Pancreas (tissue), 10 donors: ENCODE data around the gene GDF2. TPM values are rescaled to one million over a fixed set of nuclear protein-coding genes. Genes with fewer than 3 reads are reported as not detected.

Experiments
- ATAC-seq, 4 donors: fragments of 200-7000 bp; cut with Tn5 transposase; one replicate each; pipeline versions ENCODE4 v1.8.0 to v1.9.1; 2020; ENCODE audit warnings: mild to moderate bottlenecking in 4 of 4, moderate library complexity in 4 of 4
- DNase-seq, 6 donors: peaks; one replicate each; pipeline ENCODE4 v3.0.0-alpha.2; 2020
- FAIRE-seq: peaks from 2 replicates; lab custom pipeline; 2012; peaks lifted over from hg19 to GRCh38; lab: Jason Lieb, UNC
- H3K27ac ChIP-seq, 4 donors: fragments of 200-600 bp; sonication (generic); 1 replicate in 3 of 4; 2 replicates in 1 of 4; pipeline versions ENCODE4 v1.5.0 to v1.8.0; 2020
- H3K27me3 ChIP-seq, 4 donors: fragments of 200-600 bp; one replicate each; pipeline ENCODE4 v1.8.0; 2021
- H3K36me3 ChIP-seq, 3 donors: fragments of 200-600 bp; sonication (generic) in 1 of 3; one replicate each; pipeline versions ENCODE4 v1.5.0 to v1.8.0; 2020 to 2021
- H3K4me1 ChIP-seq, 3 donors: fragments of 200-600 bp; one replicate each; pipeline ENCODE4 v1.8.0; 2021
- H3K4me3 ChIP-seq, 4 donors: fragments of 200-600 bp; sonication (generic) in 2 of 4; one replicate each; pipeline versions ENCODE4 v1.5.0 to v1.8.0; 2020 to 2021
- H3K9me3 ChIP-seq, 4 donors: fragments of 200-600 bp; one replicate each; pipeline ENCODE4 v1.8.0; 2021
- WGBS, 2 donors: extraction: QIAGEN DNeasy Blood & Tissue Kit; methylation state at CpG; one replicate each; pipeline ENCODE4 v1.1.7; 2013; 5-methylcytosine and 5-hydroxymethylcytosine counted together
- intact Hi-C, 3 donors: fragments of 100-400 bp; cut with DNase I; formaldehyde crosslinking; loops; one replicate each; pipeline versions ENCODE4 v1.11.1 to v1.14.2; 2022
- polyA plus RNA-seq, 2 donors: library from polyadenylated mRNA; stranded (reverse); fragments of 200-250 nt; gene quantifications; one replicate each; pipeline ENCODE4 v1.2.3, GENCODE V29; 2013
- total RNA-seq, 6 donors: library from RNA; stranded (reverse); fragmentation: NEBNext Ultra II Directional in 4 of 6; extraction: Animal tissue kit (Norgen Biotek cat#: 25700) in 4 of 6; gene quantifications; one replicate each; pipeline versions ENCODE4 v1.2.1 to v1.2.4, GENCODE V29; 2021 to 2023
- TF ChIP-seq, protein P1 (sequence below), 4 donors: fragments of 200-600 bp; sonication (generic) in 3 of 4; IDR thresholded peaks; one replicate each; pipeline versions ENCODE4 v1.5.0 to v1.8.0; 2021; ENCODE audit warnings: antibody characterized with exemption in 4 of 4
- donor health status: healthy with polysubstance abuse.
- donor health status: DM: no; HTN: no; CAD: no; lungs with moderate emphysema.
- donor health status: DM: no; HTN: no; CAD: no.
- donor health status: control.
- donor health status: control.
- donor health status: Bipolar disorder and iron deficiency.
- donor health status: DM: yes; HTN: yes; CAD: no.
- donor health status: DM: no; HTN: no; CAD: no.
- donor health status: DM: no; HTN: no; CAD: no.
- donor health status: DM: yes; HTN: yes; CAD: no.

Gene GDF2
- total and polyA plus RNA-seq, 8 donors = not detected

DNA sequence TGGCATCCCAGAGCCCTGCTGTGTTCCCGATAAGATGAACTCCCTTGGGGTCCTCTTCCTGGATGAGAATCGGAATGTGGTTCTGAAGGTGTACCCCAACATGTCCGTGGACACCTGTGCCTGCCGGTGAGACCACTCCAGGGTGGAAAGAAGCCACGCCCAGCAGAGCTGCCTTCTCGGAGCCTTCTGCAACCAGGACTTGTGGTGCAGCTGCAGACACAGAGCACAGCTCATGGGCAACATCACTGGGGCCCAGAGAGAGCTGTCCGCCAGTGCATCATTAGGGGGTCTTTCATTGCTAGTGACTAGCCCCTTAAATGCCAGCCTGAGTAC lies 9.6 kb upstream of the GDF2 start:
- intact Hi-C loops = loop anchor here in 2 of 3 donors (5.0 to 10.0 kb wide), 2 partner anchors 265 to 288 kb away; no protein-coding TSS in a partner anchor
- ATAC-seq (no peak), DNase-seq (no peak), FAIRE-seq (no peak)
- no peaks in the 10 kb centered on the region for H3K9me3 ChIP-seq
- 75 to 77% methylated on average over 7 of the region's 7 CpGs for WGBS, 2 donors
- no peak overlapping the region for H3K4me3 ChIP-seq
- TF ChIP-seq, protein P1, sequence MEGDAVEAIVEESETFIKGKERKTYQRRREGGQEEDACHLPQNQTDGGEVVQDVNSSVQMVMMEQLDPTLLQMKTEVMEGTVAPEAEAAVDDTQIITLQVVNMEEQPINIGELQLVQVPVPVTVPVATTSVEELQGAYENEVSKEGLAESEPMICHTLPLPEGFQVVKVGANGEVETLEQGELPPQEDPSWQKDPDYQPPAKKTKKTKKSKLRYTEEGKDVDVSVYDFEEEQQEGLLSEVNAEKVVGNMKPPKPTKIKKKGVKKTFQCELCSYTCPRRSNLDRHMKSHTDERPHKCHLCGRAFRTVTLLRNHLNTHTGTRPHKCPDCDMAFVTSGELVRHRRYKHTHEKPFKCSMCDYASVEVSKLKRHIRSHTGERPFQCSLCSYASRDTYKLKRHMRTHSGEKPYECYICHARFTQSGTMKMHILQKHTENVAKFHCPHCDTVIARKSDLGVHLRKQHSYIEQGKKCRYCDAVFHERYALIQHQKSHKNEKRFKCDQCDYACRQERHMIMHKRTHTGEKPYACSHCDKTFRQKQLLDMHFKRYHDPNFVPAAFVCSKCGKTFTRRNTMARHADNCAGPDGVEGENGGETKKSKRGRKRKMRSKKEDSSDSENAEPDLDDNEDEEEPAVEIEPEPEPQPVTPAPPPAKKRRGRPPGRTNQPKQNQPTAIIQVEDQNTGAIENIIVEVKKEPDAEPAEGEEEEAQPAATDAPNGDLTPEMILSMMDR (IDR thresholded peaks at IDR 0.05) = no peak
- H3K36me3 ChIP-seq = peaks cover 0 to 5% (median 5%) of the 10 kb centered on the region in 3 donors
- H3K27me3 ChIP-seq = no peaks in the 10 kb centered on the region
- no peak overlapping the region for H3K27ac ChIP-seq
- peaks cover 13 to 20% (median 16%) of the 10 kb centered on the region in 3 donors for H3K4me1 ChIP-seq

DNA sequence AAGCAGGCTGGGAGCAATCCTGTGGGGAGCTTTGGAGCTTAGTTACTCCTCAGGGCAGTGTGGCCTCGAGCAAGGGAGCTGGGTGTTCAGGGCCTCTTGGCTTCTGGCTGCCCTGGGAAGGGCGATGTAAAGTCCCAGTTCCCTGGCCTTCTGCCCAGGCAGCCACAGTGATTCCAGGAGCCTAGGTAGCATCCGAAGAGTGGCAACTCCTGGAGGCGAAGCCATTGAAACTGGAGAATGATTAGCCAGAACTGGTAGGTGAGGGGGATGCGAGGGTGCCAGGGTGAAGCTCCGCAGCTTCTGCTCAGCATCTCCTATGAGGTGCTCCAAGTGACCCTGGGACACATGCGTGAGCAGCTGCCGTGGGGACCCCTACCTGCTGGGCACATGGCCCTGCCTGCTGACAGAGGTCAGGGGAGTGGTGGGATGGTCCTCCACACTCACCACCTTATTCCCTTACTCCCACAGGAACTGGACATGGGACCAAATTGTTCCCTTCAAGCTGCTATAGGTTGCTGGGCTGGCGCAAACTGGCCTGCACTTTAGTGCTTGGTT lies 7.8 kb upstream of the GDF2 start:
- no peaks in the 10 kb centered on the region for H3K9me3 ChIP-seq
- peaks cover 13 to 15% (median 14%) of the 10 kb centered on the region in 3 donors for H3K4me1 ChIP-seq
- H3K27ac ChIP-seq = no peak overlapping the region
- H3K36me3 ChIP-seq = peaks cover 0 to 5% (median 5%) of the 10 kb centered on the region in 3 donors
- intact Hi-C loops = loop anchor here in 2 of 3 donors (5.0 to 10.0 kb wide), 2 partner anchors 267 to 290 kb away; no protein-coding TSS in a partner anchor
- ATAC-seq = no peak
- DNase-seq = no peak
- FAIRE-seq = no peak
- H3K27me3 ChIP-seq = no peaks in the 10 kb centered on the region
- TF ChIP-seq, protein P1 (IDR thresholded peaks at IDR 0.05) = no peak
- no peak overlapping the region for H3K4me3 ChIP-seq
- 65 to 86% methylated on average over 9 of the region's 9 CpGs for WGBS, 2 donors

DNA sequence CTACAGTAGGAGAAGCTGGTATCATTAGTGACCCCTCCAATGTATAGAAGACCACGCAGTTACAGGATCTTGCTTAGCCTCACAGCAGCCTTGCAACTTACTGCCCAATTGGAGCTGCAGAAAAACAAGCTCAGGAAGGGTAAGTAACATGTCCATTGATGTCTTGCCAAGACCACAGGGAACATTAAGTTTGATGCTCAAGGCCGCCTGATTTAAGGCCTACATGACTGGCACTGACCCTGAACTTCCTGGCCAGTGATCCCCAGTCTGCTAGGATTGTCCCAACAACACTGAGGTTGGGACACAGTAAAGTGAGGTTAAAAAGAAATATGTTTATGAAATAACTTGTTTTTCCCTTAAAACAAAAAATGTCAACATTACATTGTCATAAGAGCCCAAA lies 6.8 kb upstream of the GDF2 start:
- WGBS, 2 donors = 78 to 85% methylated on average over 2 of the region's 2 CpGs
- DNase-seq (no peak), ATAC-seq (no peak), FAIRE-seq (no peak)
- Histone ChIP-seq H3K36me3 (peaks cover 0 to 5% (median 5%) of the 10 kb centered on the region in 3 donors), H3K9me3 (no peaks in the 10 kb centered on the region), H3K4me1 (peaks cover 9 to 14% (median 11%) of the 10 kb centered on the region in 3 donors), H3K27ac (no peak overlapping the region), H3K27me3 (no peaks in the 10 kb centered on the region), H3K4me3 (no peak overlapping the region)
- intact Hi-C loops = loop anchor here in 1 of 3 donors (10.0 kb wide), 1 partner anchor 291 kb away; no protein-coding TSS in a partner anchor
- TF ChIP-seq, protein P1 (IDR thresholded peaks at IDR 0.05) = no peak

DNA sequence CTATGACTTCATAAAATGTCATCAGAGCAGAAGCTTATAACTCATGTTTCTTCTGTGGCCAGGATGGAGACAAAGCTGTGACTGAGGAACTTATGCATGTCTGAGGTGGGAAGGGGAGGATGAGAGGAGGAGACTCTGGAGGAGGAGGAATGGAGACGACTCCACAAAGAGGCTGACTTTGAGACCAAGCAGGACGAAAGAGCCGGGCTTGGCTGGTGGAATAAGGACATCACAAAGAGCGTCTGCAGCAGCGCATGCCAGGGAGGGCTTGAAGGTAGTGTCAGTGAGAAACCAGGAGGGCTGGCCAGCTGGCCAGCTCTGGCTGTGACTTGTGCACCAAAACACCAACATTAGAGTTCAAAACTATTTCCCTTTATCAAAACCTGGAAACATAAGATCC lies 6.1 kb upstream of the GDF2 start:
- Histone ChIP-seq H3K27me3 (no peaks in the 10 kb centered on the region), H3K9me3 (no peaks in the 10 kb centered on the region), H3K27ac (no peak overlapping the region), H3K36me3 (peaks cover 0 to 5% (median 5%) of the 10 kb centered on the region in 3 donors), H3K4me1 (peaks cover 2 to 7% (median 4%) of the 10 kb centered on the region in 3 donors), H3K4me3 (no peak overlapping the region)
- no peak for FAIRE-seq
- intact Hi-C loops = loop anchor here in 1 of 3 donors (10.0 kb wide), 1 partner anchor 291 kb away; no protein-coding TSS in a partner anchor
- 82 to 88% methylated on average over 5 of the region's 5 CpGs for WGBS, 2 donors
- TF ChIP-seq, protein P1 (IDR thresholded peaks at IDR 0.05) = no peak
- no peak for DNase-seq
- ATAC-seq = no peak

DNA sequence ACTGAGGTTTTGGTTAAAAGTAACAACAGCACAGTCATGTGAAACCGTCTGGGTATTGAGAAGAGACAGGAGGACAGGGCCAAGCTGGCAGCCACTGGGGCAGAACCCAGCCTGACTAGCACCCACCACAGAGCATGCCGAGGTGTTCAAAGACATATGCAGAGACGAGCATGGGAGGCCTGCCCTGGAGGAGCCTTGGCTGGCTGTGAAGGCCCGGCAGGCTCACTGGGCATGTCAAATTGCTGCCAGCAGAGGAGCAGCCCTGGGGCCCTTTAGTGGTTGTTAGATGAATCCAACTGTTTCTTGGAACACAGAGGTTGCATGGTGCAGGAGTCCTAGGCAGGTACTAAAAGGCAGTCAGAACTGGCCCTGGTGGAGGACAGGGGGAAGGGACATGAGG lies 5.0 kb upstream of the GDF2 start:
- intact Hi-C loops = loop anchor here in 1 of 3 donors (10.0 kb wide), 1 partner anchor 292 kb away; no protein-coding TSS in a partner anchor

More for the DNA sequence above, 5.0 kb upstream of the GDF2 start:
- no peaks in the 10 kb centered on the region for H3K4me1 ChIP-seq
- TF ChIP-seq, protein P1 (IDR thresholded peaks at IDR 0.05) = no peak
- H3K27me3 ChIP-seq = no peaks in the 10 kb centered on the region
- H3K9me3 ChIP-seq = no peaks in the 10 kb centered on the region
- ATAC-seq (no peak), DNase-seq (no peak), FAIRE-seq (no peak)
- no peak overlapping the region for H3K4me3 ChIP-seq
- peaks cover 0 to 5% (median 5%) of the 10 kb centered on the region in 3 donors for H3K36me3 ChIP-seq
- WGBS, 2 donors = 76 to 86% methylated on average over 4 of the region's 4 CpGs
- no peak overlapping the region for H3K27ac ChIP-seq
